ENCODE measurements around the gene A4GALT.
A peak's percentile ranks its signal among the peaks of the same experiment; 100 is the strongest.

A4GALT gene

GRCh38 chr22:42649246-42650099 lies 71.2 kb downstream of the A4GALT start, which contains the start of gene CYB5R3:
Gene CYB5R3, minus strand, starts transcription at chr22:42649392. Its CDS starts 77 bp downstream, at chr22:42649315.
- Histone ChIP-seq H3K4me3 (peak within 1 kb of the TSS; percentile 92), H3K9me3 (no peaks in the 10 kb centered on the region), H3K27me3 (ENCODE audit: low read depth) (no peaks in the 10 kb centered on the region), H3K4me1 (peaks cover 8% of the 10 kb centered on the region; the same call in 1 of the 2 replicates), H3K36me3 (replicated peaks) (no peaks in the 10 kb centered on the region; the same call in 1 of the 2 replicates)
- in situ Hi-C loops (cut with MboI; ENCODE audit: low sequenced_read_pairs): no loop called here
- DNase-seq (ENCODE audit: low spot score in 2 of 2): peak; percentile 69 to 90

DNA sequence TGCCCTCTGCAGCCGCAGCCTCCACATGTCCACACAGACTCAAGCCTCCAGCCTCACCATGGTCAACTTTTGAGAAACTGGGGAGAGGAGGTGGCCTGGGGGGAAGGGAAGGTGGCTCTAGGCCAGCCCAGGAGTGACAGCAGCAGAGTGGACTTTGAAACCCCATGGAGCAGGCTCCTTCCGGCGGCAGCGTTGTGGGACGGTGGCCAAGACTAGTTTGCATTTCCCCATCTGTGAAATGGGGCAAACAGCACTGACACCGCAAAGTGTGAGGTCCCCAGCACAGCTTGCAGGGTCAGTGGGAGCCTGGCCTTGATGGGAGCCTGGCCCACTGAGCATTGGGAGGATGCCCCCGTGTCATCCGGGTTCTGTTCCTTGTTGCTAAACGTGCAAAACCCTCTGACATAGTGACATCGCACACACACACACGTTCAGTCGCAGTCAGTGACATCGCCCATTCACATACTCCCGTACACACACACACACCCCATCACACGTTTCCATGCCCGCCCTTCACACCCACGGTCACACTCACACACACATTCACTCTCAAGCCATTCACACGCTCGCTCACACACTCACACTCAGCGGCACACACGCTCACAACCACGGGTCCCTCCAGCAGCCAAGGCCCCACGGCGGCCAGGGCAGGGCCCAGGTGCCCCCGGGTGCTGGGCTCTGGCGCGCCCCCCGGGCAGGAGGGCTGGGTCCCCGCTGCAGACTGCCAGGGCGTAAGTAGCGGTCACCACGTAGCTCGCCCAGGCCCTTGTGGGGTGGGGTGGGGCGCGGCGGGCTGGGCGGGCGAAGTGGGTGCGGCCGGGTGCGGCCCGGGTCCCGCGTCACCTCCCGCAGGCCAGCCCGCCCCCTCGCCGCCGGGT lies 72.1 kb downstream of the A4GALT start:
- Histone ChIP-seq H3K36me3 (replicated peaks) (no peaks in the 10 kb centered on the region; the same call in 1 of the 2 replicates), H3K9me3 (no peaks in the 10 kb centered on the region), H3K4me1 (peaks cover 8% of the 10 kb centered on the region; the same call in 1 of the 2 replicates), H3K4me3 (peak overlapping the region; percentile 92), H3K27me3 (ENCODE audit: low read depth) (no peaks in the 10 kb centered on the region)
- DNase-seq (ENCODE audit: low spot score in 2 of 2): peak; percentile 28 to 70
- in situ Hi-C loops (cut with MboI; ENCODE audit: low sequenced_read_pairs): no loop called here

DNA sequence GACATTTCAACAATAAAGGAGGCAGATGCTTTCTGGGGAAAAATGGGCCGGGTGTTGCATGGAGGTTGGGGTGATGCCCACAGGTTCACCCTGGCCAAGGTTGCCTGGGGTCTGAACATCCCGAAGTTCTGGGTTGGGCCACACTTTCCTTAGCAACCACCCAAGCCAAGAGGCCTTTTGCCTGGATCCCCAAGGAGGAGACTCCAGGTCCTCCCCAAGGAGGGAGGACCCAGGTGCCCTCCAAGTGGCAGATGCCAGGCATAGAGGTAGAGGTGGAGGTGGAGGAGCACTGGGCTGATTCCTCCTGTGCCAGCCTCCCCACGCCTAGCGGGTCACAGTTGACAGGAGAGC lies 72.7 kb downstream of the A4GALT start:
- H3K9me3 ChIP-seq: no peaks in the 10 kb centered on the region
- H3K4me1 ChIP-seq: peaks cover 8% of the 10 kb centered on the region; the same call in 1 of the 2 replicates
- H3K4me3 ChIP-seq: peak overlapping the region; percentile 92
- H3K27me3 ChIP-seq (ENCODE audit: low read depth): no peaks in the 10 kb centered on the region
- in situ Hi-C loops (cut with MboI; ENCODE audit: low sequenced_read_pairs): no loop called here
- no peaks in the 10 kb centered on the region; the same call in 1 of the 2 replicates for H3K36me3 ChIP-seq (replicated peaks)
- no peak for DNase-seq (ENCODE audit: low spot score in 2 of 2)

DNA sequence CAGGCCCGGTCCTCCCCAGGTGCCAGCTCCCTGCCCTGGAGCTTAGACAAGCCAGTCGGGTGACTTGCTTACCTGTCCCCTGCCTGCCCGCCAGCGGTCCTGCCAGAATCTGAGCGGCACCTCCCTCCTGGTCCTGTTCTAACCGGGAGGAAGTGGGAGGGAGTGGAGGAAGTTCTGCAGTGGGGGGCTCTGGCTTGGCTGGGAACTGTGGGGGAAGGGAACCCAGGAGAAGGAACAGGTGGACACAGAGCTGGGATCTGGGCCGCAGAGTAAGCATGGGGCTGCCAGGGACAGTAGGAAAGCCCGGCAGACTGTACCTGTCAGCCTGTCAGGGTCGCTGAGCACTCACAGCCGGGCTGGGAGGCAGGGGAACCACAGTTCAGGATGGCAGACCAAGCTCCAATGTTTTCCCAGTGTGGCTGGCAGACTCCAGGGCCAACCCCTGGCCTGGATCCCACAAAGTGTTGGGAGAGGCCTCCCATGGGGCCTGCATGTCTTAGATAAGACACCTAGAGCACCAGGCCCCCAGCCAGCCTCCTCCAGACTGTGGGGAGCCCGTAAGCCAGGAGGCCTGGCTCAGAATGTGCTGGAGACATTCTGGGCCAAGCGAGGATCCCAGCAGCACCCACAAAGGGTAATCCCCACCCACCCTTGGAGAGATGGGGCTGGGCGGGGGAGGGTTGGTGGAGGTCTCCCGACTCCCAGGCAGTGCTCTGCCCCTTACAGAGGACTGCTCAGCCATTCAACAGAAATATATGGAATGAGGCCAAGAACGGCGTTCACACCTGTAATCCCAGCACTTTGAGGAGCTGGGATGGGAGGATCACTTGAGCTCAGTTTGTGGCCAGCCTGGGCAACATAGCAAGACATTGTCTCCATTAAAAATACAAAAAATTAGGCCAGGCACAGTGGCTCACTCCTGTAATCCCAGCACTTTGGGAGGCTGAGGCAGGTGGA lies 73.8 kb downstream of the A4GALT start:
- in situ Hi-C loops (cut with MboI; ENCODE audit: low sequenced_read_pairs): no loop called here

GRCh38 chr22:42645938-42646568 lies 74.6 kb downstream of the A4GALT start:
- Histone ChIP-seq H3K4me3 (no peak overlapping the region), H3K27me3 (ENCODE audit: low read depth) (no peaks in the 10 kb centered on the region), H3K36me3 (replicated peaks) (no peaks in the 10 kb centered on the region; the same call in 1 of the 2 replicates), H3K9me3 (no peaks in the 10 kb centered on the region), H3K4me1 (peaks cover 8% of the 10 kb centered on the region; the same call in 1 of the 2 replicates)
- DNase-seq (ENCODE audit: low spot score in 2 of 2): no peak
- in situ Hi-C loops (cut with MboI; ENCODE audit: low sequenced_read_pairs): no loop called here

More for the DNA sequence above, 73.8 kb downstream of the A4GALT start:
- no peak for DNase-seq (ENCODE audit: low spot score in 2 of 2)
- H3K27me3 ChIP-seq (ENCODE audit: low read depth): no peaks in the 10 kb centered on the region
- peaks cover 8% of the 10 kb centered on the region; the same call in 1 of the 2 replicates for H3K4me1 ChIP-seq
- no peaks in the 10 kb centered on the region for H3K9me3 ChIP-seq
- no peaks in the 10 kb centered on the region; the same call in 1 of the 2 replicates for H3K36me3 ChIP-seq (replicated peaks)
- H3K4me3 ChIP-seq: no peak overlapping the region

DNA sequence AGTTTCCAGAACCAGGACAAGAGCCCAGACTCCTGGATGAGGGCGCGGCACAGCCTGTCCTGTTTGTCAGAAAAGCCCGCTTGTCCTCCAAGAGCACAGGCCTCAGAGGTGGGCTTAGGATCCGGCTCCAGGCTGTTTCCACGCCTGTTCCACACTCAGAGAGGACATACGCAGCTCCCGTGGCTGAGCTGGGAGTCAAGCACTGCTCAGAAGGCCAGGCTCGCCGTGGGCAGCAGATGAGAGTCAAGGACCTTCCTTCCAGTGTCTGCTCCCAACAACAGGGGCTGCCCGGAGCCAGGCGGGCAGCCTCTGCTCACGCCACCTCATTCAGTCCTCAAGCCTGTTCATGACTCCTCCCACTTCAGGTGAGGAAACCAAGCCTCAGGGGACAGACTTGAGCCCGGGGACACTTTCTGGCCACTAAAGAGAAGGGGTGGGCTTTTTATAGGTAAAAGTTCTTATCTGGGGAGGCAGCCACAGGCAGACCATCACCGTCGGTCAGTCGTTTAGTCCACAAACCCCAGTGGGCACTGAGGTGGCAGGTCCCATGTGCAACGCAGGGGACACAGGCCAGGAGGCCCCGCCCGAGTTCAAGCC lies 75.2 kb downstream of the A4GALT start:
- in situ Hi-C loops (cut with MboI; ENCODE audit: low sequenced_read_pairs): no loop called here
- DNase-seq (ENCODE audit: low spot score in 2 of 2): no peak
- Histone ChIP-seq H3K9me3 (no peaks in the 10 kb centered on the region), H3K27me3 (ENCODE audit: low read depth) (no peaks in the 10 kb centered on the region), H3K36me3 (replicated peaks) (no peaks in the 10 kb centered on the region; the same call in 1 of the 2 replicates), H3K4me1 (peaks cover 8% of the 10 kb centered on the region; the same call in 1 of the 2 replicates), H3K4me3 (no peak overlapping the region)

DNA sequence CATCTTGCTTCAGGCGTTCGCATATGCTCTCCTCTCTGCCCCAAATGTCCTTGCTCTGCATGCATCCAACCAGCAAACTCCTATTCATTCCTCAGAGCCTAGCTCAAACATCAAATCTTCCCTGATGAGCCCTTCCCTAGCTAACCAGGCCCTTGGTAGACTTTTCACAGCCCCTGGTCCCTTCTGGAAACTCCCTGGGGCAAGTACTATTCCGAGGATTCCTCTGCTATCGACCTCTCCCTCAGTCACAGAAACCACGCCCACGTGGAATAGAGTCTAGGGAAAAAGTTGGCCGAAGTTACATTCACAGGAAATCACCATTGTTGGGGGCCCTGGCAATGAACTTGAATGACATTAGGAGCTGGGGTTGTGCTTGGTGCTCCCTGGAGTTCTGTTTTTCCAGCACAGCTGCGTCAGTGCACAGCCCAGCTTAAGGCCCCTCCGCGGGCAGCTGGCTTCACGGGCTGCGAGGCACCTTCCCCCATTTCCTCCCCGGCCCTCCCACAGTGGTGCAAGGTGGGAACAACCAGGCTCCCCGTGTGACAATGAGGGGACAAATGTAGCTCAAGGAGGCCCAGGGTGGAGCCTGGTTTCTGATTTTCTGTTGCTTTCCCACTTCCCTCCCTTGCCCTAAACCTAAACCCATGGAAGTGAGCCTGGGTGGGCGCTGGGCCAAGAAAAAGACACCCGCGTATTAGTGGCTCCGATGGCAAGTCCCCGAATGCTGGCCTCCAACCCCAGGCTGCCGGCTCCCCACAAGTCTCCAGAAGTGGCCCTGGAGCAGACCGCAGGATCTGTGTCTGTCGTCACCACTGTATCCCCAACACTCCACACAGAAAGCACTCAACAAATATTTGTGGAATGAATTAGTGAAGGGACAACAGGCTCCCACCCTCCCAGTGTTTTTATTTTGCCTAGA lies 76.0 kb downstream of the A4GALT start:
- Histone ChIP-seq H3K36me3 (replicated peaks) (no peaks in the 10 kb centered on the region; the same call in 1 of the 2 replicates), H3K4me1 (peaks cover 8% of the 10 kb centered on the region; the same call in 1 of the 2 replicates), H3K27me3 (ENCODE audit: low read depth) (no peaks in the 10 kb centered on the region), H3K4me3 (no peak overlapping the region), H3K9me3 (no peaks in the 10 kb centered on the region)
- no peak for DNase-seq (ENCODE audit: low spot score in 2 of 2)
- in situ Hi-C loops (cut with MboI; ENCODE audit: low sequenced_read_pairs): no loop called here

GRCh38 chr22:42643634-42644421 lies 76.8 kb downstream of the A4GALT start:
- in situ Hi-C loops (cut with MboI; ENCODE audit: low sequenced_read_pairs): no loop called here
- no peaks in the 10 kb centered on the region for H3K9me3 ChIP-seq
- no peak overlapping the region for H3K4me3 ChIP-seq
- no peaks in the 10 kb centered on the region for H3K27me3 ChIP-seq (ENCODE audit: low read depth)
- peaks cover 8% of the 10 kb centered on the region; the same call in 1 of the 2 replicates for H3K4me1 ChIP-seq
- no peaks in the 10 kb centered on the region; the same call in 1 of the 2 replicates for H3K36me3 ChIP-seq (replicated peaks)
- no peak for DNase-seq (ENCODE audit: low spot score in 2 of 2)

DNA sequence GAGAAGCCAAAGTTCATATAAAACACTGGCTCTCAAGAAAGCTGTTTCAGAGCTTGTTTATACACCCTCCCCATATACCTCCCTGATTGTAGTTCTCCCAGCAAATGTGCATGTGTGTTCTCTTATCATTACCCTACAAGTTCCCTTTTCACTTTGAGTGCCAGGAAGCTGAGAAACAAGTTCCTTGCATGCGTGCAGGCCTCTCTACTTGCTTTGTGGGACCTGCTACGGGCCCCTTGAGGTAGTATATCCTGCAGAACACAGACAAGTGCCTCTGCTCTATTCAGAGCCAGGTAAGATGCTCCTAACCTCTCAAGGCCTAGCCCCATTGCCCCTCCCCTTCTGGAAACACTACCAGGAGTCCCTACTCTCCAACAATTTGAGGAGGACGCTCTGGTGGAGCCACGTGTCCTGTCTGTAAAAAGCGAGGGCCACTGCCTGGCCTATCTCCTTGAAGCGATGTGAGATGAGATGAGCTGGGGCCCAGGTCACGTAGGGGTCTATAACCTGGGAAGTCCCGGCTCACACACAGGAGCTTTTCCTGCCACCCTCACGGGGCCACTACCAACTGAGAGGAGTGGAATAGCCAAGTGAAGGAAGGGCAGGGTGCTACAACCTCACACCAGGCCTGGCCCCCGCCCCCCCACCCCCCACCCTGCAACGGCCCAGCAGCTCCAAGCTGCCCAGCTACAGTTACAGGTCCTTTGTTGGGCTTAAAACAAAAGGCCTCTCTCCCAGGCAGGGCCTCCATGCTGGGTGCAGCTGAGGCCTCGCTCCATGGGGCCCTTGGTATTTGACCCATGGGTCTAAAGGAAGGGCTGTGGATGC lies 77.7 kb downstream of the A4GALT start:
- DNase-seq (ENCODE audit: low spot score in 2 of 2): no peak
- peaks cover 3% of the 10 kb centered on the region; the same call in 1 of the 2 replicates for H3K4me1 ChIP-seq
- no peaks in the 10 kb centered on the region for H3K27me3 ChIP-seq (ENCODE audit: low read depth)
- H3K36me3 ChIP-seq (replicated peaks): no peaks in the 10 kb centered on the region
- no peak overlapping the region for H3K4me3 ChIP-seq
- no peaks in the 10 kb centered on the region for H3K9me3 ChIP-seq
- in situ Hi-C loops (cut with MboI; ENCODE audit: low sequenced_read_pairs): no loop called here

Data from HAP-1 (cell line).